Activated CD4-positive, alpha-beta T cell treated with anti-CD3 and anti-CD28 coated beads for 48 hours (primary cell): ENCODE measurements around the gene UCN3.
"Not testable (repeated sequence)": the region's sequence is repeated elsewhere in the genome, so short reads cannot be mapped to it uniquely, and the experiment has no call there.

Source experiments
- DNase-seq: peaks from one replicate; pipeline ENCODE4 v3.0.0-alpha.2; 2020

The UCN3 gene

GRCh38 chr10:5410787-5411186 lies 46.0 kb downstream of the UCN3 start:
- not testable (repeated sequence) for DNase-seq

DNA sequence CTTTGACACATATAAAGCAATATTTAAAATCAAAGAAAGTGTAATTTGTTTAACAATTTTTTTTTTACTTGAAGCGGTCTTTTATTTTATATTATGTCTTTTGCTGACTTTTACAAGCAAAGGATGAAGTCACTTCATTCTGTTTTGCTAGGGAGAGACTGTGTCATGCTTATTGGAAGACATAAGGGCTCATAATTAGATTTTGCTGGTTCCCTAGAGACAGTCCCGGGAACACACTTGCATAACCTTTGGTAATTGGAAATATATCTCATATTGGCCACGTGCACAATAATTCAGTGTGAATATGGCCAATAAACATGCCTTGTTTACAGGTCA lies 47.1 kb downstream of the UCN3 start:
- DNase-seq, result no peak

DNA sequence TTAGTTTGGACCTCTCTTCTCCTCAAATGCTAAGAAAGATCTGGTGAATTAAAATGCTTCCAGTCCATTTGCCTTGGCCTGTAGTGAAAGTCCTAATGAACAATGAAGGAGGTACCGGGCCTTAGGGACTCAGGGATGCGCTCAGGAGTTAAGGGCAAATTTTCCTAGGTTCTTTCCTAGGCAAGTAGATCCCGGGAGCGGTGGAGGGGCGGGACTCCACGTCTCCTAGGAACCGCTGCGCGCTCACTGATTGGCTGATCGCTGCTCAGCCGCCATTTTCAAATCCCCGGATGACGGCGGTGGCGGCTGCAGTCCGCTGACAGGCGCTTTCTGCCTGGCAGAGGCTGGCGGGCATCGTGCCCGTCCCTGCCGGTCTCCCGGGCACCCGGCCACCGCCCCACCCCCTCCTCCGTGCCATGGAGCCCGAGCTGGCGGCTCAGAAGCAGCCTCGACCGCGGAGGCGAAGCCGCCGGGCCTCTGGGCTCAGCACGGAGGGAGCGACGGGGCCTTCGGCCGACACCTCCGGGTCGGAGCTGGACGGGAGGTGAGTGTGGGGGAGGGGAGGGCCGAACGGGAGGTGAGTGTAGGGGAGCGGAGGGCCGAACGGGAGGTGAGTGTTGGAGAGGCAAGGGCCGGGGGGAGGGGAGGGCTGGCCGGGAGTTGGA lies 47.6 kb downstream of the UCN3 start, which contains the start of gene NET1:
Gene NET1 (plus strand): TSS at position 281 of the 665 bp plus-strand sequence. CDS start 136 bp downstream, at position 417.
- DNase-seq, result peak; percentile 84

DNA sequence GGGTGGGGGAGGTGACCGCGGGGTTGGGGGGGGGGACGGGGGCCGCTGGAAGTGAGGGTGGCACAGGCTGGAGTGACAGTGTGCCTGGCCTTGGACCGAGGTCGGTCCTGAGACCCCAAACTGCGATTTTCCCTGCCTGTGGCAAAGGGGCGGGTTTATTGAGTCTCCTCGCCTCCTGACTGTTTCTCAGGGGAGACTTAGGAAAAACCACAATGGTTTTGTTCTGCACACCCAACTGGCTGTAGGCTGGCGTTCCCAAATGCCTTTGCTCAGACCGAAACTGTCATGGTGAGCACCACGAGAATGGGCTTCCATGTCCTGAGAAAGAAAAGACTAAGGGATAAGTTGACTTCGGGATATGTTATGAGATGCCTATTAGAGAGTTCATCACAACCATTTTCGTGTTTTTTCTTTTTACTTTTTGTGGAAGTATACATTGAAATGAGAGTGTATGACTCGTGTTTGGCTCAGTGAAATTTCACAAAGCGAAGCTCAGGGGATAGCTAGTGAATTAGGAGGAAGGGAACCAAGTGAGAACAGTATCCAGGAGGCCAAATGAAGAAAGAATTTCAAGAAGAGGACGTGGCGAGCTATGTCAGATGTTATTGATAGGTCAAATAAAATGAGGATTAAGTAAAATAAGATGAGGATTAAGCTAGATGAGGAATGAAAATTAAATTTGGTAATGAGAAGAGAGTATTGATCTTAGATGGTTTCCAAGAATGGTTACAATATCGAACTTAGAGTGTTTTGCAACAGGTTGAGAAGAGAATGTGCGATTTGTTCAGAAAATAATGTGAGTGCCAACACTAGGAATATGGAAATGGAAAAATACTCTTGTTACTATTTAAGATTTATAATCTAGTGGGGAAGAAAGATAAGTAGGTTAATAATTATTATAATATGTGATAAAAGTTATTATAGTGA lies 48.5 kb downstream of the UCN3 start:
- no peak for DNase-seq

DNA sequence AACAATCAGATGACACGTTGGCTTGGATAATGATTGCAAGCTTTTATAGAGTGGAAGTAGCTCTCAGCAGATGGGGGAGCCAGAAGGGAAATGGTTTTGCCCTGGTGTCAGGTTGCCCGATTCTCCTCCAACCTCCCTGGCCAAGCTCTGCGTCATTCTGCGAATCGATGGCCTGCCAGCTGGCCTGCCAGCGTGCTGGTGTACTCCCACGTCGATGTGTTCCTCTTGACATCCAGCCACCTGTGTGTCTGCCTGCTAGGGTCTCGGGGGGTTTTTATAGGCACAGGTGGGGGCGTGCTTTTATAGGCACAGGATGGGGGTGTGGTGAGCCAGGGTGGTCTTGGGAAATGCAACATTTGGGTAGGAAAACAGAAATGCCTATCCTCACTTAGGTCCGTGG lies 52.2 kb downstream of the UCN3 start:
- DNase-seq, result no peak

DNA sequence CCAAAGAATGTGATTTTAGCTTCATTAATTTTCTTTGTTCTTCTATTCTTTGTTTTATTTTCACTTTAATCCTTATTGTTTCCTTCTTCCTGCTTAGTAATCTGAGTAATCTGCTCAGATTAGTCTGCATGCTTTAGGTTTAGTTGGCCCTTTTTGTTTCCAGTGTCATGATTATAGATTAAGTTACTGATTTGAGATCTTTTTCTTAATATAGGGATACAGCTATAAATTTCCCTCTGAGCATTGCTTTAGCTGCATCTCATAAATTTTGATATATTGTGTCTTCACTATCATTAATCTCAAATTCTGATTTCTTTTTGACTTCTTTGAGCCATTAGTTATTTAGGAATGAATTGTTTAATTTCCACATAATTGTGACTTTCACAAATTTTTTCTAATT lies 53.8 kb downstream of the UCN3 start:
- DNase-seq, result no peak

DNA sequence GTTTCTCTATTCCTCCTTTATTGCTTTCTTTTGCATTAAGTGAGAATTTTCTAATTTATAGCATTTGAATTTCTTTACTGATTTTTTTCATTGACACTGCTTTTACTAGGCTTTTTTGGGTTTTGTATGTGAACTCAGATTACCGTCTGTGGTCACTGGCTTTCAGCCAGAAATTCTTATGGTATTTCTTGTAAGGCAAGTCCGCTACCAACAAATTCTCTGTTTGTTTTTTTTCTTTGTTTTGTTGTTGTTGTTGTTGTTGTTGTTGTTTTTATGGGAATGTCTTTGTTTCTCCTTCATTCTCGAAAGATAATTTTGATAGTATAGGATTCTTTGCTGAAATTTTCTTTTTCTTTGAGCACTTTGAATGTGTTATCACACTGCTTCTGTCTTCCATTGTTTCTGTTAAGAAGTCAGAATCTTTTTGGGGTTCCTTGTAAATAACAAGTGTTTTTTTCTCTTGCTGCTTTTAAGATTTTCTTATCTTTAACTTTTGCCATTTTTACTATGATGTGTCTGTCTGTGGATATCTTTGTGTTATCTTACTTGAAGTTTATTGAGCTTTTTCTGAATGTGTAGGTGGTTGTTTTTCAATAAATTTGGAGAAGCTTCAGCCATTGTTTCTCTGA lies 54.8 kb downstream of the UCN3 start:
- DNase-seq, result no peak

DNA sequence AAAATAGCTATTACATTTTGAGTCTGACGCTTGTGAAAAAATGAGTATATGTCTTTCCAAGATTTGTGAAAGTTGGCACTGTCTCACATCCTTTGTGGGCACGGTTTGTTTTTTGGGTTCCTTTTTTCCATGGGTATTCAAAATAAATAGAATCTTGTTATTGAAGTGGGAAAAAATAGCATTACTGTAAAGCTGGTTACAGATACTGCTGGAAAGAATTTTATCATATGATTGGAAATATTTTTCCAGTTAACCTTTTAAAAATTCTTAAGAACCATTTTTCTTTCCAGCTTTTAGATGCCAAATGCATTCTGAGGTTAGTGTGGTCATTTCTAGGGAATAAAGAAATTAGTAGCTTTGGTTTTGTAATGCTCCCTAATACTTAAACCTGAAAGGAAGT lies 59.0 kb downstream of the UCN3 start:
- no peak for DNase-seq
